HepG2 (cell line): Measurements from ENCODE around the gene NRP1. TPM values are rescaled to one million over a fixed set of nuclear protein-coding genes. Genes with fewer than 3 reads are reported as not detected.

ENCODE experiments used
- ATF7-NPFF ChIP-seq: sonication (generic); formaldehyde crosslinking; IDR thresholded peaks from 2 replicates; pipeline ENCODE4 v1.8.1; 2023; ENCODE audit warnings: mild to moderate bottlenecking, low read depth, missing genetic modification reagents, moderate library complexity
- ATRX ChIP-seq: sonication (generic); formaldehyde crosslinking; IDR thresholded peaks from 2 replicates; pipeline ENCODE4 v1.4.0; 2020; ENCODE audit warnings: missing genetic modification reagents, borderline replicate concordance
- FOXJ3 ChIP-seq: sonication (generic); formaldehyde crosslinking; IDR thresholded peaks from 2 replicates; pipeline ENCODE4 v1.4.0; 2020; ENCODE audit warnings: missing genetic modification reagents, mild to moderate bottlenecking, borderline replicate concordance
- FOXP4 ChIP-seq: sonication (generic); formaldehyde crosslinking; IDR thresholded peaks from 2 replicates; pipeline ENCODE4 v1.4.0; 2020; ENCODE audit warnings: missing genetic modification reagents
- GZF1 ChIP-seq: sonication (generic); formaldehyde crosslinking; IDR thresholded peaks from 2 replicates; pipeline ENCODE4 v1.5.1; 2020; ENCODE audit warnings: mild to moderate bottlenecking, missing genetic modification reagents
- HHEX ChIP-seq: IDR thresholded peaks from 2 replicates; pipeline ENCODE4 v1.6.1; 2016; ENCODE audit warnings: control low read depth
- HOXD1 ChIP-seq: sonication (generic); formaldehyde crosslinking; IDR thresholded peaks from 2 replicates; pipeline ENCODE4 v1.5.0; 2020; ENCODE audit warnings: missing genetic modification reagents
- ISX ChIP-seq: sonication (generic); formaldehyde crosslinking; conservative IDR thresholded peaks from 2 replicates; pipeline ENCODE4 v1.5.0; 2020; ENCODE audit warnings: missing genetic modification reagents
- JDP2 ChIP-seq: sonication (generic); formaldehyde crosslinking; IDR thresholded peaks from 2 replicates; pipeline ENCODE4 v1.8.1; 2022; ENCODE audit warnings: missing genetic modification reagents, borderline replicate concordance
- MYC ChIP-seq: sonication (generic); formaldehyde crosslinking; IDR thresholded peaks from 2 replicates; pipeline ENCODE4 v1.9.0; 2021; ENCODE audit warnings: missing genetic modification reagents, borderline replicate concordance
- PAX8 ChIP-seq: sonication (generic); formaldehyde crosslinking; IDR thresholded peaks from 2 replicates; pipeline ENCODE4 v1.8.0; 2022; ENCODE audit warnings: mild to moderate bottlenecking, missing genetic modification reagents, borderline replicate concordance
- PHF8 ChIP-seq: sonication (generic); formaldehyde crosslinking; IDR thresholded peaks from 2 replicates; pipeline ENCODE4 v1.5.0; 2020; ENCODE audit warnings: missing genetic modification reagents
- REPIN1 ChIP-seq: sonication (generic); formaldehyde crosslinking; IDR thresholded peaks from 2 replicates; pipeline ENCODE4 v1.8.0; 2022; ENCODE audit warnings: missing genetic modification reagents, low read depth, mild to moderate bottlenecking, borderline replicate concordance
- RXRB ChIP-seq: IDR thresholded peaks from 2 replicates; pipeline ENCODE4 v1.6.1; 2016; ENCODE audit warnings: borderline replicate concordance, missing genetic modification reagents, missing compliant biosample characterization
- THAP8 ChIP-seq: sonication (generic); formaldehyde crosslinking; IDR thresholded peaks from 2 replicates; pipeline ENCODE4 v1.5.1; 2020; ENCODE audit warnings: missing genetic modification reagents, mild to moderate bottlenecking, borderline replicate concordance
- ZBTB34 ChIP-seq: sonication (generic); formaldehyde crosslinking; IDR thresholded peaks from 2 replicates; pipeline ENCODE4 v1.8.0; 2022; ENCODE audit warnings: mild to moderate bottlenecking, missing genetic modification reagents
- ZFX ChIP-seq: sonication (generic); formaldehyde crosslinking; IDR thresholded peaks from 2 replicates; pipeline ENCODE4 v1.4.0; 2020; ENCODE audit warnings: mild to moderate bottlenecking, low read depth, missing genetic modification reagents, moderate library complexity
- ZIK1 ChIP-seq: sonication (generic); formaldehyde crosslinking; IDR thresholded peaks from 2 replicates; pipeline ENCODE4 v1.5.0; 2020; ENCODE audit warnings: mild to moderate bottlenecking, low read depth, missing genetic modification reagents, borderline replicate concordance
- ZNF33B ChIP-seq: sonication (generic); formaldehyde crosslinking; IDR thresholded peaks from 2 replicates; pipeline ENCODE4 v1.5.1; 2020; ENCODE audit warnings: mild to moderate bottlenecking, missing genetic modification reagents
- ZNF616 ChIP-seq: sonication (generic); formaldehyde crosslinking; IDR thresholded peaks from 2 replicates; pipeline ENCODE4 v1.5.0; 2020; ENCODE audit warnings: low read depth, mild to moderate bottlenecking, missing genetic modification reagents
- ZNF629 ChIP-seq: sonication (generic); formaldehyde crosslinking; conservative IDR thresholded peaks from 2 replicates; pipeline ENCODE4 v1.5.0; 2020; ENCODE audit warnings: missing genetic modification reagents
- ZNF652 ChIP-seq: IDR thresholded peaks from 2 replicates; pipeline ENCODE4 v1.6.1; 2016; ENCODE audit warnings: low read depth, borderline replicate concordance
- ZNF713 ChIP-seq: sonication (generic); formaldehyde crosslinking; IDR thresholded peaks from 2 replicates; pipeline ENCODE4 v1.4.0; 2020; ENCODE audit warnings: mild to moderate bottlenecking, missing genetic modification reagents
- polyA plus RNA-seq, 8 experiments: library from polyadenylated mRNA; depleted of rRNA in 3 of 8; stranded (reverse) in 7 of 8; unstranded in 1 of 8; fragments of >200 nt; fragmentation: Illumina TruSeq in 4 of 8; extraction: Trizol in 4 of 8; gene quantifications; 2 replicates each; pipeline versions ENCODE4 v1.2.1 to v1.2.3, GENCODE V29; 2011 to 2016; ENCODE audit warnings: low read depth in 4 of 8, missing spikeins in 1 of 8, mixed read lengths in 1 of 8; ENCODE audit not compliant: insufficient read depth in 1 of 8
- total RNA-seq, 5 experiments: library from RNA; depleted of rRNA; stranded (reverse); fragments of >200 nt; fragmentation: Illumina TruSeq; extraction: Trizol; gene quantifications; 2 replicates each; pipeline ENCODE4 v1.2.3, GENCODE V29; 2016; ENCODE audit warnings: low read depth in 1 of 5
- TF ChIP-seq, protein P1 (sequence below): sonication (generic); formaldehyde crosslinking; IDR thresholded peaks from 2 replicates; pipeline ENCODE4 v1.8.0; 2022; ENCODE audit warnings: missing genetic modification reagents, mild to moderate bottlenecking, moderate library complexity, borderline replicate concordance

NRP1 gene
- total and polyA plus RNA-seq, 2 of the 13 experiments (the other 11 are each of a cell fraction or from before 2014, with no cell fraction given) = 5.3 to 5.8 TPM

- TF ChIP-seq FOXP4 (CRISPR knock-in tag) (peak; percentile 95), ZNF652 (CRISPR knock-in tag) (no peak; the same call in 1 of the 2 replicates), JDP2 (peak; percentile 24; the same call in 1 of the 2 replicates), ZNF616 (CRISPR knock-in tag) (no peak), RXRB (CRISPR knock-in tag) (peak; percentile 86; the same call in 1 of the 2 replicates), FOXJ3 (CRISPR knock-in tag) (peak; percentile 89; the same call in 1 of the 2 replicates), ZIK1 (no peak), REPIN1 (CRISPR knock-in tag) (peak; percentile 81; the same call in 1 of the 2 replicates), ZNF713 (no peak), ZFX (CRISPR knock-in tag) (no peak), ZBTB34 (CRISPR knock-in tag) (peak; percentile 53; the same call in 1 of the 2 replicates), PAX8 (CRISPR knock-in tag) (no peak), HHEX (peak; percentile 47; the same call in 1 of the 2 replicates), GZF1 (no peak), MYC (CRISPR knock-in tag) (peak; percentile 74), ATRX (CRISPR knock-in tag) (no peak), THAP8 (no peak), ZNF33B (CRISPR knock-in tag) (0 out of 2 replicates have a peak, but pooled peaks have one; percentile 25), HOXD1 (CRISPR knock-in tag) (0 out of 2 replicates have a peak, but pooled peaks have one; percentile 71), ISX (CRISPR knock-in tag) (no peak), PHF8 (CRISPR knock-in tag) (peak; percentile 32; the same call in 1 of the 2 replicates), ZNF629 (CRISPR knock-in tag) (peak; percentile 31; the same call in 1 of the 2 replicates), ATF7-NPFF (CRISPR knock-in tag) (peak; percentile 57; the same call in 1 of the 2 replicates)
- TF ChIP-seq, protein P1, sequence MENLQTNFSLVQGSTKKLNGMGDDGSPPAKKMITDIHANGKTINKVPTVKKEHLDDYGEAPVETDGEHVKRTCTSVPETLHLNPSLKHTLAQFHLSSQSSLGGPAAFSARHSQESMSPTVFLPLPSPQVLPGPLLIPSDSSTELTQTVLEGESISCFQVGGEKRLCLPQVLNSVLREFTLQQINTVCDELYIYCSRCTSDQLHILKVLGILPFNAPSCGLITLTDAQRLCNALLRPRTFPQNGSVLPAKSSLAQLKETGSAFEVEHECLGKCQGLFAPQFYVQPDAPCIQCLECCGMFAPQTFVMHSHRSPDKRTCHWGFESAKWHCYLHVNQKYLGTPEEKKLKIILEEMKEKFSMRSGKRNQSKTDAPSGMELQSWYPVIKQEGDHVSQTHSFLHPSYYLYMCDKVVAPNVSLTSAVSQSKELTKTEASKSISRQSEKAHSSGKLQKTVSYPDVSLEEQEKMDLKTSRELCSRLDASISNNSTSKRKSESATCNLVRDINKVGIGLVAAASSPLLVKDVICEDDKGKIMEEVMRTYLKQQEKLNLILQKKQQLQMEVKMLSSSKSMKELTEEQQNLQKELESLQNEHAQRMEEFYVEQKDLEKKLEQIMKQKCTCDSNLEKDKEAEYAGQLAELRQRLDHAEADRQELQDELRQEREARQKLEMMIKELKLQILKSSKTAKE = peak; percentile 92
These were observed 138.7 kb downstream of the NRP1 start (continued) for GRCh38 chr10:33195608-33196376.
